HG02884 (cell line): Measurements from ENCODE around the gene CREG2.

ENCODE experiments used
- ATAC-seq: cut with Tn5 transposase; IDR thresholded peaks from one replicate; pipeline ENCODE4 v1.9.1; 2021; ENCODE audit warnings: mild to moderate bottlenecking, moderate library complexity; ENCODE audit not compliant: unreplicated experiment

The CREG2 gene

GRCh38 chr2:101410114-101410513, 22.8 kb upstream of the CREG2 start:
- ATAC-seq = no peak

DNA sequence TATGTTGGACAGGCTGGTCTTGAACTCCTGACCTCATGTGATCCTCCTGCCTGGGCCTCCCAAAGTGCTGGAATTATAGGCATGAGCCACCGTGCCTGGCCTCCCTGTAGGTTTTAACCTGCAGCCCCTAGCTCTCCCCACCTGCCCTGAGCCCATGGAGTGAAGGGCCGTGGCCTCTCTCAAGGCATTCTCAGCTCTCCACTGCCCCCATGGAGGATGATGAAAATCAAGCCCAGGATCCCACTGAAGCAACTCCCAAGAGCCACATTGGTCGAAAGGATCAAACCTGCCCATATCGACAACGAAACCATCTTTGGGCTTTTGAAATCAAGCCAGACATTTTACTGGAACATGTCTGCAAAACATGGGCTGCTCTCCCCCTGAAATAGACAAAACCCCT, 22.4 kb upstream of the CREG2 start:
- ATAC-seq = no peak

DNA sequence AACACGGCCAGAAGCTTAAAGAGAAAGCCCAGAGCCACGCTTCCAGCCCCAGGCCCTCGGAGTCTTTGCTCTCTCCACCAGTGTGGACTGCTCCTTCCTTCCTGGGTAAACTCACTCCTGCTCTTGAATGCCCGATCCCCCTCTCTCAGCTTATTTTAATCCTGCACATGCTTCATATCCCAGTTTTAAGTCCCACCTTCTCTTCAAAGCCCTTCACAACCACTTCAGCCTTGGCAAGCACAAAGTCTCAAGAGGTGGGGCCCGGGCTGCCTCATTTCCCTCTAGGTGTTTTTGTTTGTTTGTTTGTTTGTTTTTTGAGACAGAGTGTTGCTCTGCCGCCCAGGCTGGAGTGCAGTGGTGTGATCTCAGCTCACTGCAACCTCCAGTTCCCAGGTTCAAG, 21.6 kb upstream of the CREG2 start:
- no peak for ATAC-seq

DNA sequence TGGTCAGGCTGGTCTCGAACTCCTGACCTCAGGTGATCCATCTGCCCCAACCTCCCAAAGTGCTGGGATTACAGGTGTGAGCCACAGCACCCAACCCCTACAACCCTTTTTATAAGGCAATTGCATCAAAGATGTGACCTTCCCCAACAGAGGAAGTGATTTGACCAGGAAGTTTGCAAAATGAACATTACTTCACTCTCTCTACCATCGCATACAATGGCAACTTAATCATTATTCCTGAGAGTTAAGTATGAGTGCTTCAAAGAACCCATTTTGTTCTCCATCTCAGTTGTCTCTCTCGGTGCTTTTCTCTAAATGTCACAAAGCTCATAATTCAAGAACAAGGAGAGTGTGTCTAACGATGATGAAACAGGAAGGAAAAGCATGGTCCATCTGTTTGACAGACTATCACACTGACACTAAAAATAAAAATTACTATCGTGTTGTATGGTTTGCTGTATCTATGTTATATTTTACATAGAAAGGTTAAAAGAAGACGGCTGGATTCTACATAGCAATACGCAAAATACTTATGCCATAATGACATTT, 18.1 kb upstream of the CREG2 start:
- no peak for ATAC-seq

DNA sequence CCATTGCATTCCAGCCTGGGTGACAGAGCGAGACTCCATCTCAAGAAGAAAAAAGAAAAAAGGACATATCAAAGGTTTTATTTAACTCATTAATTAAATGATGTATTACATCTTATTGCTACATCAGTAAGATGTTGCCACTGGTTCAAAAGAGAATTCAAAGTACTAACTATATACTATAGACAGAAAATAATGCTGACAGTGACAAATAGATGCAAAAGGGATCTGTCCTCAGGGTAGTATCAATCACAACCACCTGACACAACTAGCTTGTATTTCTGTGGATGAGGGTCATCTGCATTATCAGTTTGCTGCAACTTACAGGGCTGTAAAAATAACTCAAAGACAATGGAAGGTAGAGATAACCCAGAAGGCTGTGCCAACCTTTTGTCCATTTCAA, 16.4 kb upstream of the CREG2 start:
- ATAC-seq = no peak

- no peak for ATAC-seq
Measured at GRCh38 chr2:101402630-101403029, 15.3 kb upstream of the CREG2 start.

- ATAC-seq = no peak
Measured at GRCh38 chr2:101401906-101402305, 14.6 kb upstream of the CREG2 start.

DNA sequence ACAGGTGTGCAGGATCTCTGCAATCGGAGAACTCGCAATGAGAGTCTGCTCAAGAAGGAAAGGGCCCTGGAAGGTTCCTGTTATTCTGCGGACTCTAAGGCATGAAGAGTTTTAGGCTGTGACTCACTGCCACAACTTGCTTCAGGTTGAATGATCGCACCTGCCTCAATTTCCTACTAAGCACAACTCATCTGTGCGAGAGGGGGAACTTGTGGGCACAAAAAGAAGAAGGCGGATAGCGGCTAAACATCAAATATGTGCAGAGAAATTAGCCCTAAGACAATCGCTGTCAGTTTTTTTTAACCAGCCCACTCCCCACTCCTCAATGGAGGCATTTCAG, 14.0 kb upstream of the CREG2 start:
- no peak for ATAC-seq

- ATAC-seq = no peak
Measured at GRCh38 chr2:101400506-101401325, 13.4 kb upstream of the CREG2 start.

DNA sequence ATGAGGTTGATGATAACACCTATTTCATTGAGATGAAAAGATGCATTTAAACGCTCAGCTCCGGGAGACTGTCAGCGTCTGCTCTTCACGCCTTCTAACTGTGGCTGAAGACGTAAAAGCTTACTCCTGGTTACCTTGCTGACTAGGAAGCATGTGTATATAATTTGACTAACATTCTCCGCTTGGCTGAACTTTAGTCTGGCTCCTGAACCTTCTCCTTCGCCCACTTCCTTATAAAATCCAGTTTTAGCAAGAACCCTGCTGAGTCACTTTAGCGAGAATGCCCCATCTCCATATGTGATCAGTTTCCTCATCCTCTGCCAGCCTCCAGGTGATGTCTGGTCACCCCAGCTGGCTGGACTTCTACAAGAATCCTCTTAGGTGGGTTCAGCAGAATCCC, 12.7 kb upstream of the CREG2 start:
- no peak for ATAC-seq

- no peak for ATAC-seq
Measured at GRCh38 chr2:101399021-101399799, 11.9 kb upstream of the CREG2 start.

DNA sequence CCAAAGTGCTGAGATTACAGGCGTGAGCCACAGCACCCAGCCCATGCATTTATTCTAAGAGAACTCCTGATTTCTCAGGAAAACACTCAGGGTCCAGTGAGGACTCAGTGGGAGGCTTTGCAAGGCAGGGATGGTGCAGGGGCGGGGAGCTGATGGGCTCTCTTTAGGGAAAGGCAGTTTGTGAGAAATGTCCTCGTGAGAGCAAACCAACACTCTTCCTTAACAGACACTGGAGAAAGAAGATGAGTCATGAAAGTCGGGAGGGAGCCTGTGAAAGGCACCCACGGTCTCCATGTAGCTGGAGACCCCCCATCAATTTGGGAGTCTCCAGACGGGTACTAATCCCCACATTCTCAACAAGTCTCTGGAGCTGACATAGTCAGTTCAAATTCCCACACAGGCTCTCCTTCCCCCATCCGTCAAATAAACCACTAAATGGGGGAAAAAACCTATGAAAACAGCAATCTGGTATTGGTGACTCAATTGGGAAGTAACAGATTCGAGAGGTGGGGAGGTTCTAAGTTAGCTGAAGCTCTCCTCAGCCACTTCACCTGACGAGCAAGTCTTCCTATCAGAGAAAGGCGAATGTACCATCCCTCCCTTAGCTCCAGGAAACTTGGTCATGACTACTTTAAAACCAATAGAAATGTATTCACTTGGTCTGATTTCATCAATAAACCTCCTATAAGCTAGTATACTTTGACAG, 11.0 kb upstream of the CREG2 start:
- ATAC-seq = no peak

DNA sequence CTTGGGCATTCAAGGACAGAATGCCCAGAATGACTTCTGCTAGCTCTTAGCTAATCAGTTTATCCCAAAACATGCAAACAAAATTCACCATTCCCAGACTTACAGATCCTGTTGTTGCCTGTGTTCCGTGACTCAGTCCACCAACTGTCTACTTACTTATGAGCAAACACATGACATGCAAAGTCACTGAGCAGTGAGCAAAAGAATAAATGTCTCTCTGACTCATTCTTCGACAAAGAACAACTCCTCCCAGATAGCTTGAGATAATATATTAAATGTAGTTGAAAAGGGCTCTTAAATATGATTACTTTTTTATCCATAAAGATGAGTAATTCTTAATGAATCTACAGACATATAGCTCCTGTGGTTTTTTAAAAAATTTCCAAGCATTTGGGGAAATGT, 9.0 kb upstream of the CREG2 start:
- no peak for ATAC-seq

DNA sequence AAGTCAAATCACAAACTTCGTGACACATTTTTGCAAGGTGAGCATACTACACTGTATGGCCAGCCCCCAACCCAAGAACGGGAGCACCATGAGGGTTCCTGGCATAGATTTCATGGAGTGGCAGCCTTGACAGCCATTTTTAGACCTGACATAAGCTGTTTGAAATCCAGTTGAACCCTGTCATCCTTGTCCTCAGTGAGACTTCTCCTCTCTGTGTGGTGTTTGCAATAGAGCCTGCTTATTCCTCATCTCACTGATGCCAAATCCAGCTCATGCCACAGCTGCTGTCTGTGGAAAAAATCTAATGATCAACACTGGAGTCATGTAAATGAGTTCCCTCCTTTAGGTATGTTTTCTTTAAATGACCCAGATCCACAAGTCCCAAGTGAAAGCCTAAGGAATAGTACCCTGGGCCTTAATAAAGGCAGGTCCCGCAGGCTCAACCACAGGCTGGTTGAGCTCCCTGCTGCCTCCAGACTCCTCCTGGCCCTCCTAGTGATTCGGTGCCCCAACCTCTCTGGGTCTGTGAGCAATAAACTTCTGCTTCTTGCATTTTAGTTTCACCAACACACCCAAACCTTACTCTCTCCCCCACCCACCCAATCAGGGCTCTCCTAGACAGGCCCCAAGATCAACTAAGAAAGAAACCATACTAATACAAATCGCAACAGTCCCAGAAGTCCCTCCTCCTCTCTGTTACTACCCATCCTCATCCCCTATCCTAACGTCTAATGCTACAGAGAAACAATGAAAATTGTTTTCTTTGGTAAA, 8.4 kb upstream of the CREG2 start:
- no peak for ATAC-seq

GRCh38 chr2:101388232-101388631, 929 bp upstream of the CREG2 start:
- no peak for ATAC-seq

- no peak for ATAC-seq
Measured at GRCh38 chr2:101386599-101387150, 628 bp downstream of the CREG2 start.

GRCh38 chr2:101383016-101383541, 4.2 kb downstream of the CREG2 start:
- ATAC-seq = no peak

DNA sequence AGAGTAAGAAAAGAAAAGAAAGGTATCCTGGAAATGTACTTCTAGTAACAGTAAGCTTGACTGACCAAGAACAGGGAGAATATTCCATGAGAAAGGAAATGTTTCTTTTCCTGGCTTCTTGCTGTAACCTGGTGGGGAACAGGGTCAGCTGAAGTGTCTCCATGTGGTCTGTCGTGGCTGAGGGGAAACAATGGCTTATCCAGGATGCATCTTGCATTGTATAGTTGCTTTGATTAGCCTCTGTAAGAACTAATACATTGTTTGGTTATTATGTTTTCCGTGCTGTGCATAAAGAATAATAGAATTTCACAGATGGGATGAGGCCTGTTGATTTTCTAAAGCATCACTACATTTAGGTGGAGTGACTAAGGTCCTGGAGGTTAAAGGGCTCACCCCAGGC, 4.9 kb downstream of the CREG2 start:
- ATAC-seq = no peak

GRCh38 chr2:101380376-101380775, 6.9 kb downstream of the CREG2 start:
- ATAC-seq = no peak

DNA sequence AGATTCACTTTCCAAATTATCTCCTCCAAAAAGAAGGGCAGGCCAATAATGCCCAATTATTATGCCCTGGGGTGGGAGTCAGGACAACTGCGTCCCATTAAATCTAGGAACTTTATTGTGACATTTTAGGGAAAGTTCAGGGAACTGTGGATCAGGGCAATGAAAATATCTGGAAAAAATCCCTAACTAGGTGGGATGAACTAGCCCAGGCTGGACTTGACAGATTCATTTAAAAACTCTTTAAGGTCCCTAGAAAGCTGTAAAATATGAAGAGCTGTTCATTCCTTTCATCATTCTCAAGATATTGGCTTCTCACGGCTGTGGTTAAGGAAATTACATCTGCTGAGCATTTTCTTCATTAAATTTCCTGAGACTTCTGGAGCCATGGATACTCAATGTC, 8.2 kb downstream of the CREG2 start:
- ATAC-seq = no peak
